SK-N-SH (cell line): ENCODE data around the gene HOXD11. TPM values are rescaled to one million over a fixed set of nuclear protein-coding genes. Genes with fewer than 3 reads are reported as not detected.

Experiments used
- CTCF ChIA-PET: fragments of 300-600, 350-600 bp; formaldehyde crosslinking; extraction: SDS; loops from one replicate; lab custom pipeline; 2021; lab: Yijun Ruan, JAX
- POLR2A ChIA-PET: fragments of 350-600 bp; sonication (Branson Sonifier 250); formaldehyde crosslinking; extraction: SDS; loops from one replicate; lab custom pipeline; 2020; ENCODE audit warnings: antibody characterized with exemption, inconsistent platforms; lab: Yijun Ruan, JAX
- DNase-seq: peaks from one replicate; pipeline ENCODE4 v3.0.0; 2012
- H2AFZ ChIP-seq: fragments of 200-600 bp; sonication (generic); 2 replicates; pipeline ENCODE4 v1.8.1; 2016; ENCODE audit warnings: antibody characterized with exemption, mild to moderate bottlenecking, low read depth
- H3F3A ChIP-seq: fragments of 200-600 bp; sonication (generic); replicated peaks from 2 replicates; pipeline ENCODE3; 2016; ENCODE audit warnings: antibody characterized with exemption, mild to moderate bottlenecking; ENCODE audit not compliant: insufficient read depth
- H3K27ac ChIP-seq, 2 experiments: fragments of 200-500 bp in 1 of 2; fragments of 200-600 bp in 1 of 2; sonication (Bioruptor generic) in 1 of 2; sonication (generic), shearing (Covaris generic) in 1 of 2; 2 replicates each; pipeline versions ENCODE4 v1.5.1 to v1.6.1; 2014 to 2016; ENCODE audit warnings: low read depth in 2 of 2, inconsistent platforms in 1 of 2, low read length in 1 of 2, mild to moderate bottlenecking in 1 of 2, mixed read lengths in 1 of 2
- H3K27me3 ChIP-seq: fragments of 200-600 bp; sonication (generic), shearing (Covaris generic); 2 replicates; pipeline ENCODE4 v1.6.1; 2016; ENCODE audit warnings: mixed run types; ENCODE audit not compliant: insufficient read depth
- H3K36me3 ChIP-seq, 2 experiments: fragments of 200-500 bp in 1 of 2; fragments of 200-600 bp in 1 of 2; sonication (Bioruptor generic) in 1 of 2; sonication (generic) in 1 of 2; replicated peaks in 1 of 2; 2 replicates each; pipeline versions ENCODE3 to v1.5.1; 2014 to 2016; ENCODE audit warnings: low read length in 1 of 2, mild to moderate bottlenecking in 1 of 2; ENCODE audit not compliant: insufficient read depth in 2 of 2, control insufficient read depth in 1 of 2
- H3K4me1 ChIP-seq, 2 experiments: fragments of 200-500 bp in 1 of 2; fragments of 200-600 bp in 1 of 2; sonication (Bioruptor generic) in 1 of 2; sonication (generic), shearing (Covaris generic) in 1 of 2; 2 replicates each; pipeline versions ENCODE4 v1.5.1 to v1.6.1; 2014 to 2016; ENCODE audit warnings: low read depth in 1 of 2, low read length in 1 of 2, mixed run types in 1 of 2; ENCODE audit not compliant: insufficient read depth in 2 of 2, control insufficient read depth in 1 of 2
- H3K4me2 ChIP-seq: fragments of 200-600 bp; sonication (generic), shearing (Covaris generic); 2 replicates; pipeline ENCODE4 v1.6.1; 2017; ENCODE audit warnings: mixed run types
- H3K4me3 ChIP-seq, 2 experiments: fragments of 200-500 bp in 1 of 2; fragments of 200-600 bp in 1 of 2; sonication (Bioruptor generic) in 1 of 2; sonication (generic), shearing (Covaris generic) in 1 of 2; 2 replicates each; pipeline versions ENCODE4 v1.5.1 to v1.8.1; 2014 to 2016; ENCODE audit warnings: low read depth in 2 of 2, inconsistent platforms in 1 of 2, low read length in 1 of 2, mild to moderate bottlenecking in 1 of 2, mixed read lengths in 1 of 2, moderate library complexity in 1 of 2
- H3K79me2 ChIP-seq: fragments of 200-600 bp; sonication (generic); 2 replicates; pipeline ENCODE4 v1.8.1; 2017; ENCODE audit warnings: mild to moderate bottlenecking; ENCODE audit not compliant: insufficient read depth
- H3K9ac ChIP-seq: fragments of 200-600 bp; sonication (generic); 2 replicates; pipeline ENCODE4 v1.6.1; 2017; ENCODE audit warnings: mixed run types
- H3K9me2 ChIP-seq: fragments of 200-600 bp; sonication (generic); 2 replicates; pipeline ENCODE4 v1.6.1; 2017; ENCODE audit warnings: mixed run types
- H3K9me3 ChIP-seq: fragments of 200-600 bp; sonication (generic); 2 replicates; pipeline ENCODE4 v1.6.1; 2017; ENCODE audit warnings: mixed run types, mild to moderate bottlenecking, moderate library complexity
- H4K20me1 ChIP-seq: fragments of 200-600 bp; sonication (generic); 2 replicates; pipeline ENCODE4 v1.6.1; 2017; ENCODE audit warnings: mild to moderate bottlenecking, mixed run types; ENCODE audit not compliant: insufficient read depth
- CHD2 ChIP-seq: fragments of 150-350 bp; IDR thresholded peaks from 2 replicates; pipeline ENCODE4 v1.6.1; 2018; ENCODE audit warnings: low read length; ENCODE audit not compliant: partially characterized antibody
- ELF1 ChIP-seq: IDR thresholded peaks from 2 replicates; pipeline ENCODE4 v1.4.0; 2012
- FOSL2 ChIP-seq: IDR thresholded peaks from 2 replicates; pipeline ENCODE4 v1.4.0; 2012; ENCODE audit warnings: low read depth, mild to moderate bottlenecking, moderate library complexity, borderline replicate concordance
- GABPA ChIP-seq: IDR thresholded peaks from 2 replicates; pipeline ENCODE4 v1.4.0; 2012; ENCODE audit warnings: low read depth, mild to moderate bottlenecking
- GATA2 ChIP-seq: sonication (generic); formaldehyde crosslinking; IDR thresholded peaks from 2 replicates; pipeline ENCODE4 v1.5.0; 2020; ENCODE audit warnings: mild to moderate bottlenecking, missing genetic modification reagents
- IRF3 ChIP-seq: fragments of 150-350 bp; IDR thresholded peaks from 2 replicates; pipeline ENCODE4 v1.6.1; 2016; ENCODE audit warnings: mild to moderate bottlenecking, low read depth, low read length
- JUND ChIP-seq: IDR thresholded peaks from 2 replicates; pipeline ENCODE4 v1.4.0; 2012
- MAX ChIP-seq: IDR thresholded peaks from 2 replicates; pipeline ENCODE4 v1.4.0; 2012; ENCODE audit warnings: low read depth
- MXI1 ChIP-seq: IDR thresholded peaks from 2 replicates; pipeline ENCODE4 v1.6.1; 2012; ENCODE audit warnings: mild to moderate bottlenecking, low read depth, low read length, improper control_type of control experiment
- PBX3 ChIP-seq: IDR thresholded peaks from 2 replicates; pipeline ENCODE4; 2012
- RAD21 ChIP-seq: IDR thresholded peaks from 2 replicates; pipeline ENCODE4 v1.6.1; 2012; ENCODE audit warnings: mild to moderate bottlenecking, low read length
- RCOR1 ChIP-seq: fragments of 150-350 bp; IDR thresholded peaks from 2 replicates; pipeline ENCODE4 v1.6.1; 2017; ENCODE audit warnings: antibody characterized with exemption, low read length
- RFX5 ChIP-seq: IDR thresholded peaks from 2 replicates; pipeline ENCODE4 v1.6.1; 2012; ENCODE audit warnings: mild to moderate bottlenecking, improper control_type of control experiment, low read length
- SIN3A ChIP-seq: IDR thresholded peaks from 2 replicates; pipeline ENCODE4 v1.6.1; 2012; ENCODE audit warnings: low read depth, mild to moderate bottlenecking, low read length, moderate library complexity, borderline replicate concordance
- SMC3 ChIP-seq: IDR thresholded peaks from 2 replicates; pipeline ENCODE4 v1.6.1; 2012; ENCODE audit warnings: low read depth, low read length, improper control_type of control experiment
- TEAD4 ChIP-seq: IDR thresholded peaks from 2 replicates; pipeline ENCODE4 v1.4.0; 2012; ENCODE audit warnings: mild to moderate bottlenecking, borderline replicate concordance; ENCODE audit not compliant: insufficient read depth
- USF1 ChIP-seq: IDR thresholded peaks from 2 replicates; pipeline ENCODE4 v1.4.0; 2012; ENCODE audit warnings: low read depth, borderline replicate concordance
- USF2 ChIP-seq: fragments of 150-350 bp; IDR thresholded peaks from 2 replicates; pipeline ENCODE4 v1.6.1; 2017; ENCODE audit warnings: antibody characterized with exemption, low read length, low read depth, borderline replicate concordance
- ZBTB33 ChIP-seq: IDR thresholded peaks from 2 replicates; pipeline ENCODE4 v1.4.0; 2012; ENCODE audit warnings: low read depth, borderline replicate concordance
- WGBS: methylation state at CpG from one replicate; pipeline ENCODE4 v1.1.6; 2017; ENCODE audit warnings: low lambda C conversion rate; 5-methylcytosine and 5-hydroxymethylcytosine counted together
- polyA plus RNA-seq, 3 experiments: library from polyadenylated mRNA; depleted of rRNA; stranded (reverse); fragments of >200 nt; gene quantifications; 2 replicates each; pipeline ENCODE4 v1.2.3, GENCODE V29; 2012

Gene HOXD11
- polyA plus RNA-seq, 1 of the 3 experiments (the other 2 are of a cell fraction): not detected

GRCh38 chr2:176138526-176138922 is 31.4 kb downstream of the HOXD11 start:
- H3K36me3 ChIP-seq: no peaks in the 10 kb centered on the region
- peak overlapping the region; percentile 83 to 86 for H3K4me3 ChIP-seq
- peak overlapping the region; percentile 96 for H3K4me2 ChIP-seq
- no peak for DNase-seq
- H3K27ac ChIP-seq: peak overlapping the region; percentile 63 to 92
- 28% methylated on average over 14 of the region's 14 CpGs for WGBS
- H2AFZ ChIP-seq: peak overlapping the region; percentile 94
- CTCF ChIA-PET: interaction anchor here (0.8 to 26.1 kb wide), 18 partner anchors 8 to 1195 kb away, joined by 3 to 1047 read pairs (median 15); partner anchors contain the start of genes HOXD3, HOXD4 and HOXD9
- TF ChIP-seq ELF1: no peak
- TF ChIP-seq CHD2: peak; percentile 9
- H3K27me3 ChIP-seq: no peaks in the 10 kb centered on the region
- H3K9me2 ChIP-seq: no peaks in the 10 kb centered on the region
- peak overlapping the region; percentile 94 for H3K9ac ChIP-seq
- no peaks in the 10 kb centered on the region for H3K9me3 ChIP-seq
- H4K20me1 ChIP-seq: no peaks in the 10 kb centered on the region
- peaks cover 33% of the 10 kb centered on the region for H3F3A ChIP-seq
- peaks cover 45% of the 10 kb centered on the region for H3K79me2 ChIP-seq
- POLR2A ChIA-PET: interaction anchor here (1.4 to 3.0 kb wide), 4 partner anchors 131 to 499 kb away, joined by 4 to 21 read pairs (median 15); partner anchors contain the start of gene MTX2
- peaks cover 25 to 48% of the 10 kb centered on the region in 2 experiments for H3K4me1 ChIP-seq

GRCh38 chr2:176138923-176139660 is 32.0 kb downstream of the HOXD11 start:
- Histone ChIP-seq H3K4me3 (peak overlapping the region; percentile 83 to 86), H3K27ac (peak overlapping the region; percentile 63 to 92), H3K36me3 (no peaks in the 10 kb centered on the region), H4K20me1 (no peaks in the 10 kb centered on the region), H3K79me2 (peaks cover 45% of the 10 kb centered on the region), H2AFZ (peak overlapping the region; percentile 94), H3K9me3 (no peaks in the 10 kb centered on the region), H3K9ac (peak overlapping the region; percentile 94), H3F3A (peaks cover 33% of the 10 kb centered on the region), H3K4me1 (peaks cover 20 to 43% of the 10 kb centered on the region in 2 experiments), H3K9me2 (no peaks in the 10 kb centered on the region), H3K4me2 (peak overlapping the region; percentile 96), H3K27me3 (no peaks in the 10 kb centered on the region)
- 30% methylated on average over 28 of the region's 28 CpGs for WGBS
- ChIA-PET POLR2A (interaction anchor here (1.2 to 3.0 kb wide), 7 partner anchors 8 to 499 kb away, joined by 4 to 21 read pairs (median 6); partner anchors contain the start of gene MTX2), CTCF (interaction anchor here (0.7 to 26.1 kb wide), 23 partner anchors 8 to 1194 kb away, joined by 3 to 1047 read pairs (median 6); partner anchors contain the start of genes HOXD3, HOXD4 and HOXD9)
- peak; percentile 62 for DNase-seq
- TF ChIP-seq RAD21 (no peak), USF2 (no peak), TEAD4 (no peak), GATA2 (CRISPR knock-in tag) (no peak), PBX3 (0 out of 2 replicates have a peak, but pooled peaks have one; percentile 14), CHD2 (no peak), SIN3A (no peak), SMC3 (no peak), ZBTB33 (no peak), USF1 (no peak), IRF3 (no peak), GABPA (peak; percentile 19; the same call in 1 of the 2 replicates), FOSL2 (no peak), MAX (peak; percentile 41; the same call in 1 of the 2 replicates), RFX5 (no peak), MXI1 (no peak), JUND (no peak), RCOR1 (no peak)
